Activated CD8-positive, alpha-beta memory T cell treated with anti-CD3 and anti-CD28 coated beads, Interleukin-2, amount 50 U/mL, for 24 hours (primary cell): ENCODE measurements around the gene CPN1.

Experiments
- DNase-seq: peaks from one replicate; pipeline ENCODE4 v3.0.0-alpha.2; 2020; ENCODE audit errors: extremely low read depth

The CPN1 gene

DNA sequence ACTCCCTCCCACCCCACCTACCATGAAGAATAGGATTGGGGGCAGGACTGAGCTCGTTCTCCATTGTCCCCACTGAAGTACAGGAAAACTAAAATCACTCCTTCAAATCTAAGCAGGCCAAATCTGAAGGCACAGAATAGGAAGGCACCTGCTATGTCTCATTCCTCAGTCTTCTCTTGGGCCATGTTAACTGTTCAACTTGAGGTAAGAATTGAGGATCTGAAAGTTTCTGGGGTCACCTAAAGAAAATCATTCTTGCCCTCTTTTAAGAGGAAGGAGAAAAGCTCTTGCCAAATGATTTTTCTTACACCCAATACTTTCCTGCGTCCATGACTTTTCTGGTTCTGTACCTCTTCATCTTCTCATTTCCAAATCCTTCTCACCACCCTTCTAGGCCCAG is 4.9 kb downstream of the CPN1 start:
- DNase-seq: no peak

DNA sequence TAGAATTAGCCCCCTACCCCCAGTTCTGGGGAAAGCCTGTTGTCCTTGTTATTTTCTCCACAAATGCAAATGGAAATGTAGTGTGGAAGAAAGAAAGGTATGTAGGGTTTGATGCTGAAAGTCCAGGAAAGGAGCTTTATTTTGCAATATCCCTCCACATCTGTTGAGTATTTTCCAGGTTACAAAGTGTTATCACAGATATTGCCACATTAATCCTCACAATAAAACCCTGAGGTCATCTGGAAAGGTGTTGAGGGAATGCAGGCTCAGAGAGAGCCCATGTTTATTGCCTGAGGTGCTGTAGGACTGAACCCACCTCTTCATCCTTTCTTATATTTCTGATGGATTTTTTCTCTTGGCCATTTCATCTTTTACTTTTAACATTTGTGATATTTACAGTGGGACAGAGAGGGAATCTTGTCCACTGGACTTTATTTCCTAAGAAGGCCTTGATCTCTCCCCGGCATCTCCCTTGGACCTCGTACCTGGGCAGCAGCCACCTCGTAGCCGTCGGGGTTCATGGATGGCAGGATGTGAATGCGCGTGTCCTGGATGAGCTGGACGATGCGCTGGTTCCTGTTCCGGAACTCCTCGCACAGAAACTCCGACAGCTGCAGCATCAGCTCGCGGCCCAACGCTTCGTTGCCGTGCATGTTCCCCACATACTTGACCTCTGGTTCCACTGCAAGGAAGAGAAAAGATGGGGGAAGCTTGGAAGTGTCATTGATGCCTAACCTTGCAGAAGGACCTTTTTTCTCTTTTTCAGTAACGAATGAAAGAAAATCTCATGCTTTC is 6.0 kb downstream of the CPN1 start:
- no peak for DNase-seq

DNA sequence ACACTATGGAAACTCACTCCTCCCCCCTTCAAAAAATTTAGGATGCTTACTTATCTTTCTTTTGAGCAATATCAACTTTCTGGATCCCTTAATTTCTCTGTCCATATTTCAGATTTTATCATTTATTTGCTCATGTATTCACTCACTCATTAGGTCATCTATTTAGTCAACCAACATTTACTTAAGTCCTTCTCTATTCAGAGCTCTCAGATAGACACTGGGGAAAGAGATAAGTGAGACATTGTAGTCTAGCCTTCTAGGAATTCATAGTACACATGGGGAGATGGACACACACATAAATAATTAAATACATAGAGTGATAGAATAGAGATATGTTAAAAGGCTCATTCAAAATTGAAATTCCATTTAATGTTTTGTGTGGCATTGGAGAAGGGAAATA is 9.2 kb downstream of the CPN1 start:
- no peak for DNase-seq

DNA sequence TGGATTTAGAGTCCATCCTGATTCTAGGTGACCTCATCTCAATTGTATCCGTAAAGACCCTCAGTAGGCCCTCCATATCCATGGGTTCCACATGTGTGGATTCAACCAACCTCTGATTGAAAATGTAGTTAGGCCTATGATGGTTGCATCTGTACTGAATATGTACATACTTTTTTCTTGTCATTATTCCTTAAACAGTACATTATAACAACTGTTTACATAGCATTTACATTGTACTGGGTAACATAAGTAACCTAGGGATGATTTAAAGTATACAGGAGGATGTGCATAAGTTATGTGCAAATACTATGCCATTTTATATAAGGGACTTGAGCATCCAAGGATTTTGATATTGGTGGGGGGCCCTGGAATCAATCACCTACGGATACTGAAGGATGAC is 10.1 kb downstream of the CPN1 start:
- DNase-seq: no peak

DNA sequence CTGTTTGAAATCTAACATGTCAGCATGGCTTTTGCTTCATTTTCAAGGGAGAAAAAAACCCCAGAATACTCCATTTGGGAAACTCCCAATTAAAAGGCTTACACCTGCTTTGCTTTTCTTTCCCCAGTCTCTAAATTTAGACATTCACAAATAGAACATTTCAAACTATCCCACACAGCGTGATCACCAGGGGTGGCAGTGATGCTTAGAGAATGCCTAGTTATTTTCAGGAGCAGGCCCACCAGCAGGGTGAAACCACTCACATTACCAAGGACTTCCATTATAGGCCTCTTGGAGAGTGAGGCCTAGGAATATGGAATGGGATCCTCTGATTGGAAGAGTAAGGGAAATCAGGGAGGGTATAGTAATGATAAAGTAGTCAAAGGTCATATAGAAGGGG is 14.2 kb downstream of the CPN1 start:
- no peak for DNase-seq

DNA sequence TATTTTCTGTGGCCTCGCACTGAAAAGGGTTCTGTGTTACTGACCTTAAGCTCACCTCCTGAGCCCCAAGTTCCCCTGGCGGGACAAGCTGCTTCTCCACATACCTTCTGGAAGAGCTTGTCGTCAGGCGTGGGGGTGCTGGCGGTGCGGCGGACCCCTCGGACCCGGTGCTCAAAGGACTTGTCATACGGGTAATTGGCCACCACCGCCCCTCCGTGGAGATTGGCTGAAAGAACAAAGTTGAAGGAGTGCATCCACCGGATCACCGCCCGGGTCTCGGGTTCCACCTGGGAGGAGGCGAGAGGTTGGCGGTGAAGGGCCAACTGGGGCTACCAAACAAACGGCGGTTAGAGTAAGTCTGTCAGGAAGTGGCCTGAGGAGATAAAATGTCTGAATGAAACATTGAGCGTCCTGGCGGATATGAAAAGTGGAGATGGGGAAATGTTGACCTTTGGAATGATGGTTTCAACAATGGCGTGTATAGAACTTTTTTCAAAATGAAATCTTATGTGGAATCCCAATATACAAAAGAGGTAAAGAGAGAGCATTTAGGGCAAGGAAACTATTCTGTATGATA is 16.5 kb downstream of the CPN1 start:
- no peak for DNase-seq

DNA sequence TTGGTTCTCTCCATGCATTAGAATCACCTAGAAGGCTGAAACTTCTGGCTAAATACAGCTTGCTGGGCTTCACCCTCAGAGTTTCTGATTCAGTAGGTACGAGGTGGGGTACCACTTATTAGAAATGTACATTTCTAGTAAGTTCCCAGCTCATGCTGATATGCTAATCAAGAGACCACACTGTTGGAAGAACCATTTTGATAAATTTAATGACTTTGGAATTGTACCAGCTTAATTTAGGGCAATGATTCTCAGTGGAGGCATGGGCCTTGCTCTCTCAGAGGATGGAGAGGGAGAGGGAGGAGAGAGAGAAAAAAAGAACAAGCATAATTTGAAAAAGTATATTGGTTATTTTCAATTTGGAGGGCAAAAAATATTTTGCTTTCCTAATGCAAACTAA is 20.3 kb downstream of the CPN1 start:
- DNase-seq: no peak

DNA sequence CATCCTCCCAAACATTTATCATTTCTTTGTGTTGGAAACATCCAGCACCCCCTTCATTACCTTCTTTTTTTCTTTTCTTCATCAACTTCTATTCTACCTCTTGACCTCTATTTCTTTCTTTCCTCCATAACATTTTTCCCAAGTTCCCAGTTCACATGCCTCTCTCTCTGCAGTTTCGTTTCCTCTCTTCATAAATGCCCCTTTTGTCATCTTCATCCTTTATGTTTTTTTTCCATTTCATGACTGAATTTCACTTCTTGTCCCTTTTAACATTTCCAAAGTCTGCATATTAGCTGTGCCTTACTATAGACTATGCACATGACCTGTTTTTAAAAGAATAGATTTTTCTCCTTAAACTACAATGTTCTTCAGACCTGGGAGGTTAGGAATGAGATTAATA is 23.7 kb downstream of the CPN1 start:
- DNase-seq: no peak

DNA sequence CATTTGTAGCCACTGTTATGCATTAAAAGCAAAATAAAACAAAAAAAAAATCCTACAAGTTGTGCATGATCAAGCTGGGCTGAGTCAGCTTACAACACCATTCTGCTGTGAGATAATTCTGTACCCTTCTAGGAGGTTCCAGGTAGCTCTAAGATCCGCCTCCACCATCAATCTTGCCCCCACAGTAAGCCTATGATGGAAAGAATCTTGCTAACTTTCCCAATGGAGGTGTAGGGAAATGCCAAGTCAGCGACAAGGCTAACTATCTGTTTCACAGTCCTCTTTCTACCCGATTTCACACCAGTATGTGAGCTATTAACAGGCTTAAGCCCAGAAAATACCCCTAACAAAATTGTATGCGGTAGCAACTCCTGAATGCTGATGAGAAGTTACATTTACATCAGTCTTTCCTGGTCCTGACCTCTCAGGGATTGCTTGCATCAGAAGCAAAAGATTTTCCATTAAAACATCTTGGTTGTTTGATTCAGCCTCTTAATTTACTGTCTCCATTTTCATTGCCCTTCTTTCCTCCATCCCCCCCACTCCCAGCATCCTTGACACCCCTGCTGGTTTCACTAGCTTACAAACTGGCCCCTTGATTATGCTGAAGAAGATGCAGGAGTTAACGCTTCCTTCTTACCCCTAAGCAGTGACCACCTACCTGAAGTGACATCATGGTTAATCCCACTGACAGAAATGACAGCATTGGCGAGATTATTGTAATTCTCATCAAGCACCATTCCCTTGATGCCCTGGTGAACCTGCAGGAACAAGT is 27.8 kb downstream of the CPN1 start:
- no peak for DNase-seq

DNA sequence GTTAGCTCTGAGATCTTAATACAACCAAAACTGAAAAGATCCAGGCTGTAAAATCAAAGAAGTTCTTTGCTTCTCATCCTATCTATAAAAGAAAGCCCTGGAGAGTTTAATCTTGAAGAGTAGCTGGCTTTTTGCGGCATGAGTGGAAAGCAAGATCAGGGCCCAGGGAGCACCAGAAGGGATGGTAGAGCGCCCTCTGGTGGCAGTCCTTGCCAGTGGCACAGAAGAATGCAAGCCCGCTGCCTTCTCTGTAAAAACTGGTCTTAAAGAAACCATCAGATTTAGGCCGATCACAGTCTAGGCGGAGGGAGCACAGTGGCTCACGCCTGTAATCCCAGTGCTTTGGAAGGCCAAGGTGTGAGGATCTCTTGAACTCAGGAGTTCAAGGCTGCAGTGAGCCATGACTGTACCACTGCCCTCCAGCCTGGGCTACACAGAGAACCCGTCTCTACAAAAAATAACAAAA is 35.6 kb downstream of the CPN1 start:
- peak; percentile 71 for DNase-seq

DNA sequence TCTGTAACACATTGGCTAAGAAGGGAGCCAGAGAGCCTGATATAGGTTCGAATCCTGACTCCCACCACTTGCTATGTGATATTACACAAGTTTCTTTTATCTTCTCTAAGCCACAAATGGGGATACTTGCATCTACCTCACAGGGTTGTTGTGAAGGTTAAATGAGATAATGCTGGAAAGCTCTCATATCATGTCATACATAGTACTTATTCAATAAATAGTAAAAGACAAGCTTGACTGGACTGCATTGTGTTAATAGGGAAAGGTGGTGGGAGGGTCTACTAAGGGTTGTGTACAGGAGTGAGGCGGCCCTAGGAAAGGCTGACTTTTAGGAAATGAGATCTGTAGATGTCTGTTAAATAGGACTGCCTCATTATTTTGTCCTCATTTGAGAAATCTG is 36.1 kb downstream of the CPN1 start:
- DNase-seq: no peak

DNA sequence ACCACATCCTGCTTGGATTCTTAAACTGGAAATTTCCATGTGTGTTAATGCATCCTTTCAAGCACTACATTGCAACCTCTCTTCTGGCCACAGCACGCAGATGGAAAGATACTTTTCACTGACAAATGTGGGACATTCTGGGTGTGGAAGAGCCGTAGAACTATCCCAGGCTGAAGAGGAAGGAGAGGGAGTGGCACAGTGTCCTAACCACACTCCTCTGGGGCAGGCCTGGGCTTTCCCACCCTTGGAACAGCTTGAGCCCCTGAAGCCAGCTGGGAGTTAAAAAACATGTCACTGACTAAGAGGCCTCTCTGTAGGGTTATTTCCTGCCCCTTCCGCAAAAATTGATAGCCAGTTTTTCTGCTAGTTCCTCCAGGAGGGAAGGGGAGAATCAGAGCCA is 37.9 kb downstream of the CPN1 start:
- no peak for DNase-seq

DNA sequence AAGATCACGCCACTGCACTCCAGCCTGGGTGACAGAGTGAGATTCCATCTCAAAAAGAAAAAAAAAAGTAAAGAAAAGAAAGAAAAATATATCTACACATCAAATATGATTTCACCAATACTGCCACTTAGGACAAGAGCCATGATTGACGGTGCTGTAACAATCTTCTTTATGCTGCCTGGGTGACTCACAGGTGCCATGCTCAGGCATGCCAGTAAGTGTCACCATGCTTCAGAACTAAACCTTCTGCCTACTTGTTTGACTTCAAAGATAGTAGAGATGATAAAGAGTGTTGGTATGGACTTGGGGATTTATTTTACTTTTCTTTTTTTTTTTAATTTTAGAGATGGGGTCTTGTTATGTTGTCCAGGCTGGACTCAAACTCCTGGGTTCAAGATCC is 38.3 kb downstream of the CPN1 start:
- no peak for DNase-seq

DNA sequence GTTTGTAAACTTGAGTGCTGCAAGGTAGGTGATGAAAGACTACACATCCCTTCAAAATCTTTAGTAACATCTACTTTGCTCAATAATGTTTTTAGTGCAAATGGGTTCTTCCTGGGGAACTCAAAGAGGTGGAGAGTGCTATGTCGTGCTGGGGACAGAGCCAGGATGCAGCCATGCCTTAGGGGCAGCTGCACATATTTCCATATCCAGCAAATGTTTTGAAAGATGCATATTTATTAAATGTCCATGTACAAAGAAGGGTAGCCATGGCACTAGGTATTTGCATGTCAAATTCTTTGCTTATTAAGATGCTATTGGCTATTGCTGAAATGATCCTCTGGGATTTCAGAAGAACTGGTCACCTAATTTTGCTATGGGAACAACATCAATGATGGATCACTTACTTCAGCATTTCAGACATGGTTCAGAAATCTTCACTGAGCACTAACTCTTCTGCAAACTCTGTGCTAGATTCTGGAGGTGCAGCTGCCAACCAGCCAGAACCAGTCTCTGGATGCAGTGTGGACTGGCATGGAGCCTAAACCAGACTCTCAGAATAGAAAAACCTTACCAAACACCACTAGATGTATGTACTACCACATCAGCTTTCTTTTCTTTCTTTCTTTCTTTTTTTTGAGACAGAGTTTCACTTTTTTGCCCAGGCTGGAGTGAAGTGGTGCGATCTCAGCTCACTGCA is 40.2 kb downstream of the CPN1 start:
- no peak for DNase-seq

DNA sequence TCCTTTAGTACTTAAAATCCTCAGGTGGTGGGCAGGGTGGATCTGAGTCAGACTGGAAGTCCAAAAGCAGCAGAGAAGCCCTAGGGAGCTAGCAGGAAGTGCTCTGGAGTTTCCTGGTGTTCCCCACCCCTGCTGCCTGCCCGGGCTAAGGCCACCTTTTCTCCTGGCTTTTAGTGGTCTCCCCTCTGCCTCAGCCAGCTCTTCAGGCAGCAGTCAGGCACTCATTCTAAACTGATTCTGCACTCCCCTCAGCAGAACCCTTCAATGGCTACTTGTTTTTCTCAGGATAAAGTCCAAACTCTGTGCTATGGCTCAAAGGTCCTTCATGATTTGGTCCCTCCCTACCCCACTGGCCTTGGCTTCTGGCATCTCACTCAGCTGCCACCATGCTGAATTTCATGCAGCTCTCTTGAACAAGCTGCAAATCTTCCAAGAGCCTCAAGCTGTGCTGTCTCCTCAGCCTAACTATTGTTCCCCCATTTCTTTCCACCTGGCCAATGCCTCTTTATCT is 43.1 kb downstream of the CPN1 start:
- DNase-seq: no peak

DNA sequence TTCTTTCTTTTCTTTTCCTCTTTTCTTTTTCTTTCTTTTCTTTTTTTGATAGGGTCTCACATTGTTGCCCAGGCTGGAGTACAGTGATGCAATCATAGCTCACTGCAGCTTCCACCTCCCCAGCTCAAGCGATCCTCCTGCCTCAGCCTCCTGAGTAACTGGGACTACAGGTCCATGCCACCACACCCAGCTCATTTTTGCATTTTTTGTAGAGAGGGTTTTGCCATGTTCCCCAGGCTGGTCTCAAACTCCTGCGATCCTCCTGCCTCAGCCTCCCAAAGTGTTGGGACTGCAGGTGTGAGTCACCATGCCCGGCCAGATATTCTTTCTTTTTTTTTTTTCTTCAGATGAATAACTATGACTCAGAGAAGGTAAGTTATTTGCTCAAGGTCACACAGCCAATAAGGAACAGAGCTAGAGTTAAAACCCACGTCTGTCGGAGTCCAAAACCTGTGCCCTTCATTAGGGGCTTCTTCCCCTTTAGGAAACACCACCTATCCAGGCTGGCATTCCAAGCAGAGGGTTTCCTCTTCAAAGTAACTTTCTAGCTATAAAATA is 43.8 kb downstream of the CPN1 start:
- DNase-seq: no peak

DNA sequence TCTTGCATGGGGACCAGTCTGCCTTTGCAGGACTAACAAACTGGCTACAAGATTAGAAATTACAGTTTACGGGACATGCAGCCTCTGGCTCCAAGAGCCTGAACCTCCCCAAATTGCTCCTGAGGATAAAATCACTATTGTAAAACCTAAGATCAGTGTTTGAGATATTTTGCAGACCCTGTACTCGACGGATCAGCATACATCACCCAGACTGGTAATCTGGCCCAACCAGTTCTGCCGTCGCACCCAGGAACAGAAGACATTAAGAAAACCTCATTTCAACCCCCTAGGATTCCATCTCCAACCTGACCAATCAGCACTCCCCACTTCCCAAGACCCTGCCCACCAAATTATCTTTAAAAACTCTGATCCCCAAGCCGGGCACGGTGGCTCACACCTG is 44.8 kb downstream of the CPN1 start:
- no peak for DNase-seq

DNA sequence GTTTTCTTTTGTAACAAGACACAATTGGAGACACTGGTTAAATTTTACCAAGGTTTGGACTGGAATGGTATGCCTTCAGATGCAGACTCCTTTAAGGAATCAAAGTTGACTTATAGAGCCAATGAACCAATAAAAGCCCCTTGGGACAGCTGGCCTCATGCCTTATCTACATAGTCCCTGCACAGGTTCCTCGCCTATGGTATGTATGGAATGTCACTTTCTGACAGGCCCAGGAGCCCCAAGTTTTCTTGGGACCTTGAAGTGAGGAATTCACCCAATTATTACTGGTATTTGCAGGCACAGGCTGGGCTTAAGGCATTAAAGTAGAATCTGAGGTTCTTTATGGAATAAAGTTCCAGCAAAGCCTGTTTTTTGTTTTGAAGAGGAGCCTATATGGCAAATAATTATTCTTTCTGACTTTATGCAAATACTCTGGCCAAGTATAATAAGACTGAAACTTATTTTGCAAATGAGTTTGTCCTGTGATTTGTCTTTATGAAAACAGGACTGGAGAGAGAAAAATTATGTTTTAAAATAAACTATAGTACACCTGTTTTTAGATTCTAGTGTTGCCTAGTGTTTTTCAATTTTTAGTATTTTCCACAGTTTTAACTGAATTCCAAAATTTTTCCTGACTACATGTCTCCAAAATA is 47.8 kb downstream of the CPN1 start:
- DNase-seq: no peak

DNA sequence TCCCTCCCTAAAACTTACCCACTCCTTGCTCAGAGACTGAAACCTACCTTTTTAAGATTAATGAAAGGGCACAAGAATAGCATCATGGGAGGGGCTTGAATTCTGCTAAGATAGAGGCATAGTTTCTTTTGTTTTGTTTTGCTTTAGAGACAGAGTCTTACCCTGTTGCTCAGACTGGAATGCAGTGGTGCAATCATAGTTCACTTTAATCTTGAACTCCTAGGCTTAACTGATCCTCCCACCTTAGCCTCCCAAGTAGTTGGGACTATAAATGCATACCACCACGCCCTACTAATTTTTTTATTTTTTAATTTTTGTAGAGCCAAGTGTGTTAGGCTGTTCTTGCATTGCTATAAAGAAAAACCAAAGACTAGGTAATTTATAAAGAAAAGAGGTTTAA is 54.3 kb downstream of the CPN1 start:
- no peak for DNase-seq

DNA sequence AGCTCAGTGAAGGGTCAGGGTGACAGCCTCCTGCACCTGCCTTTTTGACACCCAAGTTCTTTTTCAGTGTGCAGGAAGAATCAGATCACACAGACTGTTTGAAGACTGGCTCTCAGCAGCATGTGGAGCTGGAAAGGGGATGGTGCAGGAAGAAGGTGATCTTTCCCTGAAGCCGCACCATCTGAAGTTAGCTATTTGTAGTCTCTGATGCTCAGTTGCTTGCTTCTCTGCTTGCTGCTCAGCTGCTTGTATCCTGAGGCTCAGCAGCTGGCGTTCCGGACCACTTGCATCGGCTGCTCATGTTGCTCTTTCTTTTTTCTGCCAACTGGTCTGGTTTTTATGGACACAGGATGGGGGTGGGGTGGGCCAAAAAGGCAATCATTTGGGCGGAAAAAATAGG is 56.1 kb downstream of the CPN1 start:
- no peak for DNase-seq

DNA sequence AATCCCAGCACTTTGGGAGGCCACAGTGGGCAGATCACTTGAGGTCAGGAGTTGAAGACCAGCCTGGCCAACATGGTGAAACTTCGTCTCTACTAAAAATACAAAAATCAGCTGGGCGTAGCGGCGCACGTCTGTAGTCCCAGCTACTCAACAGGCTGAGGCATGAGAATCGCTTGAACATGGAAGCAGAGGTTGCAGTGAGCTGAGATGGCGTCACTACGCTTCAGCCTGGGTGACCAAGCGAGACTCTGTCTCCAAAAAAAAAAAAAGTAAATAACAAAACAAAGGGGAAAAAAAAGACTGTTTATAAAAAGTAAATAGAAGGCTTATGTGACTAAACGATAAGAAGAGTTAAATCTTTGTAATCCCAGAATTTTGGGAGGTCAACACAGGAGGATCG is 56.9 kb downstream of the CPN1 start:
- DNase-seq: no peak
